HG03565 (cell line): Measurements from ENCODE around the gene PROSER3.

Experiments
- ATAC-seq: cut with Tn5 transposase; IDR thresholded peaks from one replicate; pipeline ENCODE4 v1.9.1; 2021; ENCODE audit warnings: mild to moderate bottlenecking, moderate library complexity; ENCODE audit not compliant: unreplicated experiment

Gene PROSER3

GRCh38 chr19:35816846-35817245, 58.9 kb downstream of the PROSER3 start:
- ATAC-seq, result no peak

- ATAC-seq, result no peak
Measured at GRCh38 chr19:35818445-35818844, 60.5 kb downstream of the PROSER3 start.
